Neural progenitor cell (in vitro differentiated cells): ENCODE data around the gene GTF3A. TPM values are rescaled to one million over a fixed set of nuclear protein-coding genes. Genes with fewer than 3 reads are reported as not detected.

Experiments
- DNase-seq: peaks from one replicate; pipeline ENCODE4 v3.0.0-alpha.2; 2016; ENCODE audit warnings: low spot score
- H2AFZ ChIP-seq: fragments of 200-600 bp; sonication (generic); replicated peaks from 2 replicates; pipeline ENCODE4 v1.6.1; 2016; ENCODE audit warnings: antibody characterized with exemption
- H3F3A ChIP-seq: fragments of 200-600 bp; sonication (generic); 2 replicates; pipeline ENCODE4 v1.6.1; 2016; ENCODE audit warnings: antibody characterized with exemption, low read depth
- H3K27ac ChIP-seq: fragments of 200-600 bp; sonication (generic); 2 replicates; pipeline ENCODE4 v1.5.1; 2016; ENCODE audit warnings: mild to moderate bottlenecking
- H3K27me3 ChIP-seq: fragments of 200-600 bp; sonication (generic); 2 replicates; pipeline ENCODE4 v1.6.1; 2016; ENCODE audit warnings: mild to moderate bottlenecking, moderate library complexity
- H3K36me3 ChIP-seq: fragments of 200-600 bp; sonication (generic); 2 replicates; pipeline ENCODE4 v1.5.1; 2016
- H3K4me1 ChIP-seq: fragments of 200-600 bp; sonication (generic); 2 replicates; pipeline ENCODE4 v1.6.1; 2016; ENCODE audit warnings: mixed run types
- H3K4me2 ChIP-seq: fragments of 200-600 bp; sonication (generic); 2 replicates; pipeline ENCODE4 v1.6.1; 2016
- H3K4me3 ChIP-seq: fragments of 200-600 bp; sonication (generic); 2 replicates; pipeline ENCODE4 v1.5.1; 2016
- H3K79me2 ChIP-seq: fragments of 200-600 bp; sonication (generic); 2 replicates; pipeline ENCODE4 v1.6.1; 2016; ENCODE audit warnings: low read depth
- H3K9ac ChIP-seq: fragments of 200-600 bp; sonication (generic); 2 replicates; pipeline ENCODE4 v1.6.1; 2016
- H3K9me3 ChIP-seq: fragments of 200-600 bp; sonication (generic); 2 replicates; pipeline ENCODE4 v1.5.1; 2016; ENCODE audit warnings: low read depth
- H4K20me1 ChIP-seq: fragments of 200-600 bp; sonication (generic); 2 replicates; pipeline ENCODE4 v1.6.1; 2016; ENCODE audit warnings: low read depth
- H3K27ac Mint-ChIP-seq: 3 replicates; pipeline ENCODE4 v1.8.0; 2021; ENCODE audit warnings: mixed read lengths
- H3K27me3 Mint-ChIP-seq: 2 replicates; pipeline ENCODE4 v1.8.0; 2022; ENCODE audit warnings: low read depth, mild to moderate bottlenecking, inconsistent platforms, moderate library complexity, mixed read lengths; ENCODE audit not compliant: insufficient read depth
- H3K36me3 Mint-ChIP-seq: 3 replicates; pipeline ENCODE4 v1.8.0; 2021; ENCODE audit warnings: mixed read lengths
- H3K4me1 Mint-ChIP-seq: 3 replicates; pipeline ENCODE4 v1.8.0; 2021; ENCODE audit warnings: mixed read lengths
- H3K4me3 Mint-ChIP-seq: 3 replicates; pipeline ENCODE4 v1.8.0; 2021; ENCODE audit warnings: mild to moderate bottlenecking, moderate library complexity, mixed read lengths
- H3K9me3 Mint-ChIP-seq: 3 replicates; pipeline ENCODE4 v1.8.0; 2020; ENCODE audit warnings: mixed read lengths
- EZH2 ChIP-seq: fragments of 200-600 bp; sonication (generic); IDR thresholded peaks from 2 replicates; pipeline ENCODE4 v1.6.1; 2017; ENCODE audit warnings: antibody characterized with exemption, mild to moderate bottlenecking, moderate library complexity
- EZH2phosphoT487 ChIP-seq: fragments of 200-600 bp; sonication (generic); IDR thresholded peaks from 2 replicates; pipeline ENCODE4 v1.6.1; 2017; ENCODE audit warnings: antibody characterized with exemption
- total RNA-seq: library from RNA; depleted of rRNA; stranded (reverse); fragments of >200 nt; gene quantifications from 2 replicates; pipeline ENCODE4 v1.2.3, GENCODE V29; 2015; ENCODE audit warnings: low replicate concordance
- TF ChIP-seq, protein P1 (sequence below): fragments of 200-600 bp; sonication (generic); IDR thresholded peaks from 2 replicates; pipeline ENCODE4 v1.5.1; 2017; ENCODE audit warnings: antibody characterized with exemption, mild to moderate bottlenecking

GTF3A gene
- total RNA-seq: 78.4 and 126 TPM in 2 replicates

GRCh38 chr13:27424246-27425157 lies at the start of gene GTF3A:
GTF3A (plus strand) TSS chr13:27424619.
- Mint-ChIP-seq H3K27me3 (peaks cover 8% of the 10 kb centered on the region), H3K27ac (peak within 1 kb of the TSS; percentile 40), H3K36me3 (peaks cover 4% of the 10 kb centered on the region), H3K4me3 (peak within 1 kb of the TSS; percentile 84), H3K4me1 (peaks cover 20% of the 10 kb centered on the region), H3K9me3 (no peaks in the 10 kb centered on the region)
- peaks cover 15% of the 10 kb centered on the region for H4K20me1 ChIP-seq
- H3K9ac ChIP-seq: no peak within 1 kb of the TSS
- no peaks in the 10 kb centered on the region for H3K36me3 ChIP-seq
- TF ChIP-seq EZH2phosphoT487: no peak
- TF ChIP-seq EZH2: no peak
- TF ChIP-seq, protein P1, sequence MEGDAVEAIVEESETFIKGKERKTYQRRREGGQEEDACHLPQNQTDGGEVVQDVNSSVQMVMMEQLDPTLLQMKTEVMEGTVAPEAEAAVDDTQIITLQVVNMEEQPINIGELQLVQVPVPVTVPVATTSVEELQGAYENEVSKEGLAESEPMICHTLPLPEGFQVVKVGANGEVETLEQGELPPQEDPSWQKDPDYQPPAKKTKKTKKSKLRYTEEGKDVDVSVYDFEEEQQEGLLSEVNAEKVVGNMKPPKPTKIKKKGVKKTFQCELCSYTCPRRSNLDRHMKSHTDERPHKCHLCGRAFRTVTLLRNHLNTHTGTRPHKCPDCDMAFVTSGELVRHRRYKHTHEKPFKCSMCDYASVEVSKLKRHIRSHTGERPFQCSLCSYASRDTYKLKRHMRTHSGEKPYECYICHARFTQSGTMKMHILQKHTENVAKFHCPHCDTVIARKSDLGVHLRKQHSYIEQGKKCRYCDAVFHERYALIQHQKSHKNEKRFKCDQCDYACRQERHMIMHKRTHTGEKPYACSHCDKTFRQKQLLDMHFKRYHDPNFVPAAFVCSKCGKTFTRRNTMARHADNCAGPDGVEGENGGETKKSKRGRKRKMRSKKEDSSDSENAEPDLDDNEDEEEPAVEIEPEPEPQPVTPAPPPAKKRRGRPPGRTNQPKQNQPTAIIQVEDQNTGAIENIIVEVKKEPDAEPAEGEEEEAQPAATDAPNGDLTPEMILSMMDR: no peak
- DNase-seq: peak; percentile 92
- peaks cover 3% of the 10 kb centered on the region for H3F3A ChIP-seq
- peaks cover 21% of the 10 kb centered on the region for H3K79me2 ChIP-seq
- H3K4me2 ChIP-seq: peak within 1 kb of the TSS; percentile 97
- peak within 1 kb of the TSS; percentile 66 for H3K4me3 ChIP-seq
- H2AFZ ChIP-seq: peak within 1 kb of the TSS; percentile 81
- H3K9me3 ChIP-seq: no peaks in the 10 kb centered on the region
- peaks cover 16% of the 10 kb centered on the region for H3K27me3 ChIP-seq
- H3K27ac ChIP-seq: no peak within 1 kb of the TSS
- peaks cover 21% of the 10 kb centered on the region for H3K4me1 ChIP-seq

- no peak overlapping the region for H3K4me3 Mint-ChIP-seq
- TF ChIP-seq, protein P1: peak; percentile 79
- TF ChIP-seq EZH2phosphoT487: no peak
- no peaks in the 10 kb centered on the region for H4K20me1 ChIP-seq
- peaks cover 24% of the 10 kb centered on the region for H3K27me3 ChIP-seq
- H3K79me2 ChIP-seq: no peaks in the 10 kb centered on the region
- H3K36me3 ChIP-seq: no peaks in the 10 kb centered on the region
- no peak overlapping the region for H3K4me3 ChIP-seq
- no peak overlapping the region for H2AFZ ChIP-seq
- no peak overlapping the region for H3K27ac Mint-ChIP-seq
- H3K4me1 ChIP-seq: no peaks in the 10 kb centered on the region
- H3K36me3 Mint-ChIP-seq: no peaks in the 10 kb centered on the region
- H3K9me3 Mint-ChIP-seq: peaks cover 10% of the 10 kb centered on the region
- H3F3A ChIP-seq: peaks cover 5% of the 10 kb centered on the region
- H3K4me2 ChIP-seq: no peak overlapping the region
- H3K4me1 Mint-ChIP-seq: peaks cover 3% of the 10 kb centered on the region
- DNase-seq: peak; percentile 81
- no peaks in the 10 kb centered on the region for H3K9me3 ChIP-seq
- no peak overlapping the region for H3K27ac ChIP-seq
- H3K9ac ChIP-seq: no peak overlapping the region
- H3K27me3 Mint-ChIP-seq: peaks cover 35% of the 10 kb centered on the region
Observed at GRCh38 chr13:27374650-27375049, 49.8 kb upstream of the GTF3A start.

DNA sequence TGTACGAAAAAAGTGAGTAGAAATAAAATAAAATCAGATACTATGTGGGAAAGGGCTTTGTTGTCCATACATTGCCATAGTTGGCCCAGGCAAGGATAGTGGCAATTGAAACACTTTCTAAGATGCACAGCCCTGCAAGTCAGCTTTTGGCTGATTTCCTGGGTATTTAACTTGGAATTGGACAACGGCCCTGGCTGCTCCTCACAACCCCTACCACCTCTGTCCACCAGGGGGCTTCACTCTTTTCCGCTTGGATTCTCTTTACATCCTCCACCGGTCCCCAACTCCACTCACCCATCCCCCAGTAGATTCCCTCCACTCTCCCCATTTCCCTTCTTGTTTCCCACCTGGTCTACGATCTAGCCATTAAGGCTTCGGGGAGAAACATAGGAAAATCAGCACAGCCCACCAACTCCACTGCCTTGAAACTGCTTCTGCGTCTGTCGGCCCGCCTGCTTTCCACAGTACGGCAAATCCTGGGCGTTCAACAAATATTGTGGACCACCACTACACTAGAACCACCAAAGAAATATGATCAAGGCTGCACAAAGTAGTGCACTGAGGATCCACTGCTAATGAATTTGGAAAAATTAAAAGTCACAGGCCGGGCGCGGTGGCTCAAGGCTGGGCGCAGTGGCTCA lies 48.6 kb upstream of the GTF3A start:
- no peak overlapping the region for H3K4me3 ChIP-seq
- no peaks in the 10 kb centered on the region for H3K36me3 Mint-ChIP-seq
- peaks cover 6% of the 10 kb centered on the region for H3K4me1 ChIP-seq
- no peak overlapping the region for H3K9ac ChIP-seq
- H3K27ac ChIP-seq: no peak overlapping the region
- H3K27ac Mint-ChIP-seq: no peak overlapping the region
- TF ChIP-seq, protein P1: peak; percentile 81
- no peak for TF ChIP-seq EZH2
- TF ChIP-seq EZH2phosphoT487: no peak
- no peak overlapping the region for H2AFZ ChIP-seq
- peaks cover 5% of the 10 kb centered on the region for H3F3A ChIP-seq
- H3K79me2 ChIP-seq: no peaks in the 10 kb centered on the region
- no peak overlapping the region for H3K4me2 ChIP-seq
- peak; percentile 74 for DNase-seq
- no peaks in the 10 kb centered on the region for H4K20me1 ChIP-seq
- peak overlapping the region; percentile 2 for H3K4me3 Mint-ChIP-seq
- peaks cover 5% of the 10 kb centered on the region for H3K9me3 Mint-ChIP-seq
- no peaks in the 10 kb centered on the region for H3K36me3 ChIP-seq
- no peaks in the 10 kb centered on the region for H3K9me3 ChIP-seq
- H3K27me3 Mint-ChIP-seq: peaks cover 28% of the 10 kb centered on the region
- peaks cover 7% of the 10 kb centered on the region for H3K4me1 Mint-ChIP-seq
- peaks cover 24% of the 10 kb centered on the region for H3K27me3 ChIP-seq
